SK-N-SH treated with all-trans-retinoic acid at 6 μM for 48 hours (cell line): ENCODE measurements around the gene NADK2.

ENCODE experiments used
- ARNTL ChIP-seq: fragments of 450-650 bp; formaldehyde crosslinking; IDR thresholded peaks from 2 replicates; pipeline ENCODE4 v1.5.0; 2020; ENCODE audit warnings: low read depth, mild to moderate bottlenecking, moderate library complexity, borderline replicate concordance
- BACH2 ChIP-seq: fragments of 250-450 bp; sonication (Bioruptor Pico); IDR thresholded peaks from 2 replicates; pipeline ENCODE4 v1.9.0; 2021; ENCODE audit warnings: mild to moderate bottlenecking, borderline replicate concordance
- CSDC2 ChIP-seq: fragments of 250-450 bp; sonication (Bioruptor Pico); IDR thresholded peaks from 2 replicates; pipeline ENCODE4 v1.5.0; 2020; ENCODE audit warnings: mild to moderate bottlenecking, moderate library complexity
- OSR1 ChIP-seq: fragments of 250-450 bp; sonication (Bioruptor Pico); IDR thresholded peaks from 2 replicates; pipeline ENCODE4 v1.8.0; 2022; ENCODE audit warnings: moderate library complexity, mild to moderate bottlenecking, inconsistent platforms
- RARB ChIP-seq: fragments of 250-450 bp; sonication (Bioruptor Pico); IDR thresholded peaks from 2 replicates; pipeline ENCODE4 v1.8.0; 2021; ENCODE audit warnings: mild to moderate bottlenecking, moderate library complexity
- TCF4 ChIP-seq: fragments of 250-450 bp; sonication (Bioruptor Pico); IDR thresholded peaks from 2 replicates; pipeline ENCODE4 v1.8.0; 2021; ENCODE audit warnings: mild to moderate bottlenecking, moderate library complexity, borderline replicate concordance
- TOX ChIP-seq: fragments of 250-450 bp; sonication (Bioruptor Pico); IDR thresholded peaks from 2 replicates; pipeline ENCODE4 v1.8.0; 2021; ENCODE audit warnings: mild to moderate bottlenecking, moderate library complexity, borderline replicate concordance
- TSHZ2 ChIP-seq: fragments of 250-450 bp; sonication (Bioruptor Pico); IDR thresholded peaks from 2 replicates; pipeline ENCODE4 v1.5.0; 2020; ENCODE audit warnings: mild to moderate bottlenecking, moderate library complexity
- ZFP3 ChIP-seq: fragments of 250-450 bp; sonication (Bioruptor Pico); IDR thresholded peaks from 2 replicates; pipeline ENCODE4 v1.5.0; 2020; ENCODE audit warnings: mild to moderate bottlenecking, moderate library complexity
- ZFP30 ChIP-seq: fragments of 450-650 bp; formaldehyde crosslinking; IDR thresholded peaks from 2 replicates; pipeline ENCODE4 v1.5.0; 2022; ENCODE audit warnings: mild to moderate bottlenecking, moderate library complexity
- TF ChIP-seq, protein P1 (sequence below): fragments of 250-450 bp; sonication (Bioruptor Pico); IDR thresholded peaks from 2 replicates; pipeline ENCODE4 v1.8.0; 2020; ENCODE audit warnings: mild to moderate bottlenecking, moderate library complexity, borderline replicate concordance
- TF ChIP-seq, protein P2 (sequence below): fragments of 250-450 bp; sonication (Bioruptor Pico); IDR thresholded peaks from 2 replicates; pipeline ENCODE4 v1.8.0; 2021; ENCODE audit warnings: low read depth, mild to moderate bottlenecking, moderate library complexity, borderline replicate concordance

GRCh38 chr5:36241631-36242533, at the start of gene NADK2:
- TF ChIP-seq ZFP30 (no peak), ZFP3 (CRISPR knock-in tag) (no peak), TSHZ2 (CRISPR knock-in tag) (peak; percentile 50), TCF4 (CRISPR knock-in tag) (no peak), RARB (CRISPR knock-in tag) (no peak), BACH2 (CRISPR knock-in tag) (no peak), ARNTL (CRISPR knock-in tag) (no peak), OSR1 (CRISPR knock-in tag) (no peak), CSDC2 (peak; percentile 89; the same call in 1 of the 2 replicates), TOX (no peak)
- TF ChIP-seq, protein P1, sequence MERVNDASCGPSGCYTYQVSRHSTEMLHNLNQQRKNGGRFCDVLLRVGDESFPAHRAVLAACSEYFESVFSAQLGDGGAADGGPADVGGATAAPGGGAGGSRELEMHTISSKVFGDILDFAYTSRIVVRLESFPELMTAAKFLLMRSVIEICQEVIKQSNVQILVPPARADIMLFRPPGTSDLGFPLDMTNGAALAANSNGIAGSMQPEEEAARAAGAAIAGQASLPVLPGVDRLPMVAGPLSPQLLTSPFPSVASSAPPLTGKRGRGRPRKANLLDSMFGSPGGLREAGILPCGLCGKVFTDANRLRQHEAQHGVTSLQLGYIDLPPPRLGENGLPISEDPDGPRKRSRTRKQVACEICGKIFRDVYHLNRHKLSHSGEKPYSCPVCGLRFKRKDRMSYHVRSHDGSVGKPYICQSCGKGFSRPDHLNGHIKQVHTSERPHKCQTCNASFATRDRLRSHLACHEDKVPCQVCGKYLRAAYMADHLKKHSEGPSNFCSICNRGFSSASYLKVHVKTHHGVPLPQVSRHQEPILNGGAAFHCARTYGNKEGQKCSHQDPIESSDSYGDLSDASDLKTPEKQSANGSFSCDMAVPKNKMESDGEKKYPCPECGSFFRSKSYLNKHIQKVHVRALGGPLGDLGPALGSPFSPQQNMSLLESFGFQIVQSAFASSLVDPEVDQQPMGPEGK = no peak
- TF ChIP-seq, protein P2, sequence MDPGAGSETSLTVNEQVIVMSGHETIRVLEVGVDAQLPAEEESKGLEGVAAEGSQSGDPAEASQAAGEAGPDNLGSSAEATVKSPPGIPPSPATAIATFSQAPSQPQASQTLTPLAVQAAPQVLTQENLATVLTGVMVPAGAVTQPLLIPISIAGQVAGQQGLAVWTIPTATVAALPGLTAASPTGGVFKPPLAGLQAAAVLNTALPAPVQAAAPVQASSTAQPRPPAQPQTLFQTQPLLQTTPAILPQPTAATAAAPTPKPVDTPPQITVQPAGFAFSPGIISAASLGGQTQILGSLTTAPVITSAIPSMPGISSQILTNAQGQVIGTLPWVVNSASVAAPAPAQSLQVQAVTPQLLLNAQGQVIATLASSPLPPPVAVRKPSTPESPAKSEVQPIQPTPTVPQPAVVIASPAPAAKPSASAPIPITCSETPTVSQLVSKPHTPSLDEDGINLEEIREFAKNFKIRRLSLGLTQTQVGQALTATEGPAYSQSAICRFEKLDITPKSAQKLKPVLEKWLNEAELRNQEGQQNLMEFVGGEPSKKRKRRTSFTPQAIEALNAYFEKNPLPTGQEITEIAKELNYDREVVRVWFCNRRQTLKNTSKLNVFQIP (CRISPR knock-in tag) = no peak
